NT2/D1 (cell line): ENCODE measurements around the gene ITIH4.

Experiments
- SUZ12 ChIP-seq: IDR thresholded peaks from 2 replicates; pipeline ENCODE4 v1.6.1; 2011; ENCODE audit not compliant: insufficient read length, insufficient read depth; ENCODE audit errors: extremely low read depth
- YY1 ChIP-seq: IDR thresholded peaks from 2 replicates; pipeline ENCODE4 v1.6.1; 2011; ENCODE audit not compliant: insufficient read length, insufficient read depth
- ZNF274 ChIP-seq: IDR thresholded peaks from 2 replicates; pipeline ENCODE4 v1.6.1; 2011; ENCODE audit warnings: mild to moderate bottlenecking, low read depth, low read length

DNA sequence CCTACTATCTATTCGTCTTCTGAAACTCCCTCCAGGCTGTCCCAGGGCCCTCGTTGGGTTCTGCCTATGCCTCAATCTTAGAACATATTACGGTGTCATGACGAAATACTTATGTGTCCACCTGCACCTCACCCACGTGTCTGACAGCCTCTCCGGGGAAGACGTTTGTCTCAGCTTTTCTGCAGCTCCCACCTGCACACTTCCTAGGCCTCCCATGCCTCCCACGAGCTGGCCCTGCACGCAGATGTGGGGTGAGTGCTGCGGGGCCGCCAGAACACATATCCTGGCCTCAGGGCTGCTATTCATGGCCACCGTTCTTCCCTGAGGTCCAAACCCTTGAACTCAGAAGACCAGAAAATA, 11.5 kb upstream of the ITIH4 start:
- no peak for TF ChIP-seq YY1
- TF ChIP-seq ZNF274 = no peak
- no peak for TF ChIP-seq SUZ12
